H9 (cell line): ENCODE measurements around the gene MPC1. TPM values are rescaled to one million over a fixed set of nuclear protein-coding genes. Genes with fewer than 3 reads are reported as not detected.

Experiments used
- DNase-seq: peaks from one replicate; pipeline ENCODE4 v3.0.0-alpha.2; 2017
- H2AFZ ChIP-seq: one replicate; pipeline ENCODE4 v1.6.1; 2013; ENCODE audit warnings: mild to moderate bottlenecking, low read length, control low read depth, moderate library complexity
- H2AK5ac ChIP-seq: 2 replicates; pipeline ENCODE4 v1.6.1; 2013; ENCODE audit warnings: low read length, control low read depth, mixed read lengths; ENCODE audit not compliant: insufficient read length
- H2BK120ac ChIP-seq: one replicate; pipeline ENCODE4 v1.6.1; 2013; ENCODE audit warnings: low read depth, mild to moderate bottlenecking, low read length, control low read depth, inconsistent platforms; ENCODE audit not compliant: poor library complexity, severe bottlenecking
- H2BK12ac ChIP-seq: 2 replicates; pipeline ENCODE4 v1.6.1; 2013; ENCODE audit warnings: low read length, control low read depth, mixed read lengths, low read depth; ENCODE audit not compliant: insufficient read length
- H2BK15ac ChIP-seq: 2 replicates; pipeline ENCODE4 v1.6.1; 2013; ENCODE audit warnings: low read depth, low read length, control low read depth
- H2BK20ac ChIP-seq: one replicate; pipeline ENCODE4 v1.6.1; 2013; ENCODE audit warnings: low read depth, mild to moderate bottlenecking, low read length, control low read depth, inconsistent platforms; ENCODE audit not compliant: poor library complexity, severe bottlenecking
- H2BK5ac ChIP-seq: 2 replicates; pipeline ENCODE4 v1.6.1; 2013; ENCODE audit warnings: low read length, control low read depth, mixed read lengths; ENCODE audit not compliant: insufficient read length
- H3K14ac ChIP-seq: 2 replicates; pipeline ENCODE4 v1.6.1; 2013; ENCODE audit warnings: low read length, control low read depth; ENCODE audit not compliant: insufficient read depth
- H3K18ac ChIP-seq: 2 replicates; pipeline ENCODE4 v1.6.1; 2013; ENCODE audit warnings: low read depth, mild to moderate bottlenecking, mixed read lengths, low read length, control low read depth; ENCODE audit not compliant: insufficient read length
- H3K23ac ChIP-seq: 2 replicates; pipeline ENCODE4 v1.6.1; 2013; ENCODE audit warnings: low read length, control low read depth, mixed read lengths, low read depth; ENCODE audit not compliant: insufficient read length
- H3K23me2 ChIP-seq: 2 replicates; pipeline ENCODE4 v1.6.1; 2013; ENCODE audit warnings: low read depth, mild to moderate bottlenecking, mixed read lengths, low read length, control low read depth; ENCODE audit not compliant: insufficient read length, poor library complexity, severe bottlenecking
- H3K27ac ChIP-seq: 2 replicates; pipeline ENCODE4 v1.5.1; 2013; ENCODE audit warnings: low read length, control low read depth, mixed read lengths, low read depth; ENCODE audit not compliant: insufficient read length
- H3K27me3 ChIP-seq: 2 replicates; pipeline ENCODE4 v1.6.1; 2013; ENCODE audit warnings: low read length, control low read depth, inconsistent platforms; ENCODE audit not compliant: insufficient read depth
- H3K4ac ChIP-seq: 2 replicates; pipeline ENCODE4 v1.6.1; 2013; ENCODE audit warnings: low read depth, mild to moderate bottlenecking, control low read depth, inconsistent platforms, low read length, moderate library complexity
- H3K4me1 ChIP-seq: 2 replicates; pipeline ENCODE4 v1.6.1; 2013; ENCODE audit warnings: low read length, control low read depth, inconsistent platforms; ENCODE audit not compliant: insufficient read depth
- H3K4me2 ChIP-seq: 2 replicates; pipeline ENCODE4 v1.6.1; 2013; ENCODE audit warnings: low read length, control low read depth, mixed read lengths; ENCODE audit not compliant: insufficient read length, insufficient read depth
- H3K56ac ChIP-seq: 2 replicates; pipeline ENCODE4 v1.6.1; 2013; ENCODE audit warnings: low read depth, mild to moderate bottlenecking, mixed read lengths, low read length, control low read depth; ENCODE audit not compliant: insufficient read length
- H3K79me1 ChIP-seq: 2 replicates; pipeline ENCODE4 v1.6.1; 2013; ENCODE audit warnings: low read depth, mild to moderate bottlenecking, moderate library complexity, low read length, control low read depth, inconsistent platforms; ENCODE audit not compliant: insufficient read depth, poor library complexity, severe bottlenecking
- H3K79me2 ChIP-seq: 2 replicates; pipeline ENCODE4 v1.6.1; 2013; ENCODE audit warnings: low read length, control low read depth, inconsistent platforms; ENCODE audit not compliant: insufficient read depth
- H3K9ac ChIP-seq: 2 replicates; pipeline ENCODE4 v1.6.1; 2013; ENCODE audit warnings: low read length, control low read depth, mixed read lengths; ENCODE audit not compliant: insufficient read length; ENCODE audit errors: extremely low read depth
- H3K9me3 ChIP-seq: one replicate; pipeline ENCODE4 v1.6.1; 2013; ENCODE audit warnings: low read depth, low read length, inconsistent platforms; ENCODE audit not compliant: control insufficient read depth
- H3T11ph ChIP-seq: one replicate; pipeline ENCODE4 v1.6.1; 2013; ENCODE audit warnings: mild to moderate bottlenecking, low read length, control low read depth, inconsistent platforms
- H4K20me1 ChIP-seq: one replicate; pipeline ENCODE4 v1.6.1; 2013; ENCODE audit not compliant: control insufficient read depth, insufficient read length, insufficient read depth
- H4K5ac ChIP-seq: 2 replicates; pipeline ENCODE4 v1.6.1; 2013; ENCODE audit warnings: low read depth, mild to moderate bottlenecking, mixed read lengths, low read length, control low read depth; ENCODE audit not compliant: insufficient read length
- H4K8ac ChIP-seq: replicated peaks from 2 replicates; pipeline ENCODE4 v1.6.1; 2013; ENCODE audit warnings: low read length, control low read depth, mixed read lengths, low read depth; ENCODE audit not compliant: insufficient read length
- H4K91ac ChIP-seq: 2 replicates; pipeline ENCODE4 v1.6.1; 2013; ENCODE audit warnings: low read depth, mild to moderate bottlenecking, moderate library complexity, mixed read lengths, low read length, control low read depth; ENCODE audit not compliant: insufficient read length
- H3K27ac Mint-ChIP-seq, 3 experiments: 2 replicates in 2 of 3; 3 replicates in 1 of 3; pipeline ENCODE4 v1.8.0; 2020 to 2021; ENCODE audit warnings: mixed read lengths in 3 of 3, mild to moderate bottlenecking in 1 of 3, moderate library complexity in 1 of 3
- H3K27me3 Mint-ChIP-seq: 2 replicates; pipeline ENCODE4 v1.8.0; 2021; ENCODE audit warnings: low read depth, mild to moderate bottlenecking, moderate library complexity, mixed read lengths
- H3K36me3 Mint-ChIP-seq, 3 experiments: 2 replicates in 2 of 3; 3 replicates in 1 of 3; pipeline ENCODE4 v1.8.0; 2020 to 2021; ENCODE audit warnings: low read depth in 3 of 3, mixed read lengths in 3 of 3; ENCODE audit not compliant: insufficient read depth in 1 of 3
- H3K4me1 Mint-ChIP-seq, 2 experiments: 2 replicates each; pipeline ENCODE4 v1.8.0; 2020; ENCODE audit warnings: mixed read lengths in 2 of 2
- H3K4me3 Mint-ChIP-seq, 2 experiments: 2 replicates in 1 of 2; 3 replicates in 1 of 2; pipeline ENCODE4 v1.8.0; 2020 to 2021; ENCODE audit warnings: mild to moderate bottlenecking in 2 of 2, mixed read lengths in 2 of 2, moderate library complexity in 1 of 2
- H3K9me3 Mint-ChIP-seq, 2 experiments: 2 replicates in 1 of 2; 3 replicates in 1 of 2; pipeline ENCODE4 v1.8.0; 2020; ENCODE audit warnings: mild to moderate bottlenecking in 2 of 2, mixed read lengths in 2 of 2, moderate library complexity in 1 of 2
- WGBS: extraction: QIAGEN DNeasy Blood & Tissue Kit; methylation state at CpG from one replicate; pipeline ENCODE4 v1.1.7; 2013; ENCODE audit warnings: missing lambda C conversion rate, low lambda C conversion rate, mixed read lengths; ENCODE audit not compliant: insufficient read length; ENCODE audit errors: extremely low coverage; 5-methylcytosine and 5-hydroxymethylcytosine counted together
- total RNA-seq: library from RNA; stranded (reverse); gene quantifications from 2 replicates; pipeline ENCODE4 v1.2.1, GENCODE V29; 2021
- TF ChIP-seq, protein P1 (sequence below): fragments of 200-600 bp; sonication (generic); conservative IDR thresholded peaks from 3 replicates; pipeline ENCODE4 v1.8.0; 2021; ENCODE audit warnings: antibody characterized with exemption, mild to moderate bottlenecking

Gene MPC1
- total RNA-seq, 1 experiment from 2014 or later = 10.0 TPM

DNA sequence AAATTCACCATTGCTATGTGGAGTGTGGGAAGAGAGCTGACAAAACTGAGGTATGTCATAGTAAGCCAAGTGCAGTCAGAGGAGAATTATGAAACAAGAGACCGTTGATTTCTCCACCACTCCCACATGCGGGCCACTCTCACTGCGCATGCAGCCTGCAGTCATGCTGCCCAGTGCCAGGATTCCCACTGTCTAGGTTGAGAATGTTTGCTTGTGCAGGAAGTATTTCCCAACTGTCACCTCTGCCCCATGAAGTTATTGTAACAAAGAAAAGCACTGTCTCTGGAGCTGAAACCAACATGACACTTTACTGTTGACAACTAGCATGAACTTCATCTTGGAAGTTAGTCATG is 21.7 kb downstream of the MPC1 start:
- no peak overlapping the region for H2BK15ac ChIP-seq
- TF ChIP-seq, protein P1, sequence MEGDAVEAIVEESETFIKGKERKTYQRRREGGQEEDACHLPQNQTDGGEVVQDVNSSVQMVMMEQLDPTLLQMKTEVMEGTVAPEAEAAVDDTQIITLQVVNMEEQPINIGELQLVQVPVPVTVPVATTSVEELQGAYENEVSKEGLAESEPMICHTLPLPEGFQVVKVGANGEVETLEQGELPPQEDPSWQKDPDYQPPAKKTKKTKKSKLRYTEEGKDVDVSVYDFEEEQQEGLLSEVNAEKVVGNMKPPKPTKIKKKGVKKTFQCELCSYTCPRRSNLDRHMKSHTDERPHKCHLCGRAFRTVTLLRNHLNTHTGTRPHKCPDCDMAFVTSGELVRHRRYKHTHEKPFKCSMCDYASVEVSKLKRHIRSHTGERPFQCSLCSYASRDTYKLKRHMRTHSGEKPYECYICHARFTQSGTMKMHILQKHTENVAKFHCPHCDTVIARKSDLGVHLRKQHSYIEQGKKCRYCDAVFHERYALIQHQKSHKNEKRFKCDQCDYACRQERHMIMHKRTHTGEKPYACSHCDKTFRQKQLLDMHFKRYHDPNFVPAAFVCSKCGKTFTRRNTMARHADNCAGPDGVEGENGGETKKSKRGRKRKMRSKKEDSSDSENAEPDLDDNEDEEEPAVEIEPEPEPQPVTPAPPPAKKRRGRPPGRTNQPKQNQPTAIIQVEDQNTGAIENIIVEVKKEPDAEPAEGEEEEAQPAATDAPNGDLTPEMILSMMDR = no peak
- H3K56ac ChIP-seq = no peak overlapping the region
- H2AFZ ChIP-seq = no peak overlapping the region
- H2BK12ac ChIP-seq = no peak overlapping the region
- H3K4me3 Mint-ChIP-seq = no peak overlapping the region
- WGBS = no CpG with 5 or more reads among the region's 3 CpGs
- no peaks in the 10 kb centered on the region for H3K9me3 ChIP-seq
- H3K4me1 ChIP-seq = peaks cover 6% of the 10 kb centered on the region; the same call in 1 of the 2 replicates
- no peak overlapping the region for H3K4ac ChIP-seq
- H3K4me2 ChIP-seq = no peak overlapping the region
- peaks cover 33 to 46% of the 10 kb centered on the region in 2 experiments for H3K4me1 Mint-ChIP-seq
- no peaks in the 10 kb centered on the region for H4K20me1 ChIP-seq
- no peak overlapping the region for H2BK120ac ChIP-seq
- H3K14ac ChIP-seq = no peak overlapping the region
- H3K18ac ChIP-seq = no peak overlapping the region
- no peak overlapping the region for H4K91ac ChIP-seq
- no peak overlapping the region for H3K27ac ChIP-seq
- no peak overlapping the region for H3K23ac ChIP-seq
- peaks cover 2% of the 10 kb centered on the region; the same call in 1 of the 2 replicates for H3K27me3 Mint-ChIP-seq
- no peak overlapping the region for H3K9ac ChIP-seq
- no peaks in the 10 kb centered on the region for H3K79me1 ChIP-seq
- H4K8ac ChIP-seq = no peak overlapping the region
- no peak overlapping the region for H2BK5ac ChIP-seq
- H3K79me2 ChIP-seq = no peaks in the 10 kb centered on the region
- no peak overlapping the region for H3T11ph ChIP-seq
- no peaks in the 10 kb centered on the region for H3K27me3 ChIP-seq
- peaks cover 0 to 6% of the 10 kb centered on the region in 2 experiments; a peak in 2 of 5 replicates for H3K9me3 Mint-ChIP-seq
- H3K36me3 Mint-ChIP-seq = peaks cover 0 to 4% (median 0%) of the 10 kb centered on the region in 3 experiments; a peak in 2 of 7 replicates
- H3K27ac Mint-ChIP-seq = no peak overlapping the region; a peak in 1 of 7 replicates
- no peak overlapping the region for H2BK20ac ChIP-seq
- peaks cover 5% of the 10 kb centered on the region for H3K23me2 ChIP-seq
- H2AK5ac ChIP-seq = no peak overlapping the region
- no peak overlapping the region for H4K5ac ChIP-seq
- no peak for DNase-seq
